ENCODE results near the gene SLC38A1.
"Not testable (repeated sequence)": the region's sequence is repeated elsewhere in the genome, so short reads cannot be mapped to it uniquely, and the experiment has no call there.

Gene SLC38A1

DNA sequence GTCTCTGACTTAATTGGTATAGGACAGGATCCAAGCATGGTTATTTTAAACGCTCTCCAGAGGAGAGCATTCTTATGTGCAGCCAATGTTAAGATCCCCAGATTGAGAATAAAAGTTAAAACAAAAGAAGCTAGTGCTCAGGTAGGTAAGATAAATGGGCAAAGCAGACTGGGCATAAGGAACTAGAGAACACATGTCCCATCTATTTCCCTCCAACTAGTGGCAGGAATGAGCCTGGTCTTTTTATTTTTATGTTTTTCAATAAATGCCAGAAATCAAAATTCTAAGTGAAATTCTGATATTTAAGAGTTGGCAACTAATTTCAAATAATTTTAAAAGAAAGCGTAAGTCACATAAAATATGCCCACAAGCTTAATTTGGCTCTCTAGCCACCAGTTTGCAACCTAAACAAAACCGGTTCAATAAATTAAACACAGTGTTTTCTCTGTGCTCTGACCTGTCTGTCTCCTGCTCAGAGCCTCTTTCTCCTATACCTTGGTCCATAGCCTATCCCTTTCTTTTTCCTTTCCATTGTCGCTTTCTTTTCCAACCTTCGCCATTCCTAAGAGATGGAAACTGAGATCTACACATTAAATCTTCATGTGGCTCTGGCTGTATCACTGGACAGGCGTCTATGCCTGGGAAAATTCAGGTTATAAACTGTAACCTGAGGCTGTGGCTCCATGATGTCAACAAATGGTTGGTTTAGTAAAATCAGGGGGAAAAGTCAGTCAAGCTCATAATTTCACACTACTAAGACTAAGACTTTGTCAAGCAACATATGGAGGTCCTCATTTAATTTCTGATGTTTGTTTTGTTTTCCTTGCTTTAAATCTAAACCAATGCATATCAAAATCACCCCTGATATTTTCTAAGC, 5.5 kb downstream of the SLC38A1 start:
- no peak for DNase-seq

DNA sequence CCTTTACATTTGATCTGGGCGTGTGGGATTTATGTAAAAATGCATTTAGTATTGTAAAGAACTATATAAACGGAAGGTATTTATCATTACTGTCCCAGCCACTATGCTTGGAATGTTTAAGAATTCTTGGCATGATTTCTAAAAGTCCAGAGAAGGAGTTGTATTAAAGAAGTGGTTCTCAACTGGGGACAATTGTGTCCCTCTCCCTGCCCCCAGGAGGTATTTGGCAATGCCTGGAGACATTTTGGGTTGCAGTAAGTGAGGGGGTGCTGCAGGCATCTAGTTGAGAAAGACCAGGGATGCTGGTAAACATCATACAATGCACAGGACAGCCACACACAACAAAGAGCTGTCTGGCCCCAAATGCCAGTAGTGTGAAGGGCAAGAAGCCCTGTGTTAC, 7.2 kb downstream of the SLC38A1 start:
- no peak for DNase-seq

DNA sequence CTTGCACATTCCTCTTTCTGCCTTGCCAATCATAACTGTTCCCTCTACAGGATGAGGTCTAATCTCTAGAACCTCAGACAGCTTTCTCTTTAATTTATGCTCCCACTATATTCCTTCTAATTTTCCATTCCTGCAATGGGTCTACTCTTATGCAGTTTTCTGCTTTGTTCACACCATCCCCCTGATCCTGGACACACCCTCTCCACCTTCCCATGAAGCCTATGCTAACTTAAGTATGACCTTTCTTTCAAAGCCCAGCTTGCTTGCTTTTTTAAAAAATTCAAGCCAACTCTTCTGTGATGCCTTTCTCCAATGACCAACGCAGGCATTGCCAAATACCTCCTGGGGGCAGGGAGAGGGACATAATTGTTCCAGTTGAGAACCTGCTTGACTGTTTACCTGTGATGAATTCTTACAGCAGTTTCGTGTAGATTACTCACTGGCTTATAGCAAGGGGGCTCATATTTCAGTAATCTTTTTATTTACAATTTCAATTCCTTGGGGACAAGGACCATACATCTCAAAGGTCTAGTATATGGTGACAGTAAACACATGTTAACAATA, 7.8 kb downstream of the SLC38A1 start:
- peak; percentile 39 to 85 for DNase-seq

DNA sequence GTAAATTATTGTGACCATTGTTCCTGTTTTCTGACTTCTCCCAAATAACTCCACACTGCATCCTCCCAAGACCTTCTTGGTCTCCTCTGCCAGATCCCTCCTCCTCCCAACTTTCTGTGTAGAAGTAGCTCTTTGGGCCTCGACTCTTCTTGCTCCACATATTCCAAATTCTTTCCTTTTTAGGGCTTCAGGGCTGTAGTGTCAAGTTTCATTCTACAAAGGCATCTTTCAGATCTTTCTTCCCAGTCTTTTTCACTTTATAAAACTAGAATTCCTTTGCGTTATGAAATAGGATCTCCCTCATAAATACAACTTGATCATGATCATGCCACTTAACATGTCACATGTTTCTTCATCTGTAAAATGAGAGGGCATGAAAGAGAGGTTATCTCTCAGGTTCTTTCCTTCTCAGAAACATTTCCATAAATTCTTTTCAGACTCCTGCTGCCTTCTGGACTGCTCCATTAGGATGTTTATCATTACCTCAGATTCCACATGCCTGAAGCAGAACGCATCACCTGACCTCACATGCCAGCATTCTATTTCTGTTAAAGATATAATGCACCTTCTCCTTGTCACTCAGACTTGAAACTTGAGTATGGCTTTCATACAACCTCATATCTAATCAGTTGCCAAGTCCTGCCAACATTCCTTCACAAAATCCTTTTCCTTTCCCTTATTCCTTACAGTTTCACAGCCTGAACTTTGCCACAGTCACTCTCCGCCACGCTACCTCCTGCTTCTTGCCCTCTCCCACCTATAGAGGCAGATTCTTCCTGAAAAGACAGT, 8.5 kb downstream of the SLC38A1 start:
- no peak for DNase-seq

DNA sequence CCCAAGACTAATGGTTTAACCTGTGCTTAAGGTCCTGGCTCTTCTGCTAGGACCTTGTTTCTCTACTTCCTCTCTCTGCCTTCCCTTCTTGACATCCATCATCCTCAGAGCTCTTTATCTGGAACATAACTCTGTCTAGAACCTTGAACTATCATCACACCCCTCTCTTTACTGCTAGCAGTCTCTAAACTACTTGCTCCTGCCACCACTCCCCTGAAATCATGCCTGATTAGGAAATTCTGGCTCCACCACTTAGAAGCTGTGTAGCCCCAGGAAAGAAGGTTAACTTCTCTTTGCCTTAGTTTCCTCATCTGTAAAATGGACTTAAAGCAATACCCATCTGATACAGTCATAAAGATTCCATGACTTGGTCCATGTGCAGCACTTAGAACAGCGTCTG, 9.1 kb downstream of the SLC38A1 start:
- DNase-seq = no peak

DNA sequence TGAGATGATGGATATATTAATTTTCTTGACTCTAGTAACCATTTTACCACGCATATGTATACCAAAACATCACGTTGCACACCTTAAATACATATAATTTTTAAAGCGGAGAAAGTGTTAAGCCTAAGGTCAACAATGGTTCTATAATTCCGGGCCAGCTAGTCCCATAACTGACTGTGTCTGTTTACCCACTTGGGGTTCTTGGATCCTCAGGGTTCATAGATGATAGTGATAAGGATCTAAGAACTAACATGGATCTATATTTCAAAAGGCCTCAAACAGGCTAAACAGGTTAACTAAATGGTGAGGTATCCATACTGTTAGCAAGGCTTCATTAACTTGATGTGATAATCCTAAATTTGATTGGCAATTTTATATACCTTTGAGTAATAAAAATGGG, 9.8 kb downstream of the SLC38A1 start:
- no peak for DNase-seq

DNA sequence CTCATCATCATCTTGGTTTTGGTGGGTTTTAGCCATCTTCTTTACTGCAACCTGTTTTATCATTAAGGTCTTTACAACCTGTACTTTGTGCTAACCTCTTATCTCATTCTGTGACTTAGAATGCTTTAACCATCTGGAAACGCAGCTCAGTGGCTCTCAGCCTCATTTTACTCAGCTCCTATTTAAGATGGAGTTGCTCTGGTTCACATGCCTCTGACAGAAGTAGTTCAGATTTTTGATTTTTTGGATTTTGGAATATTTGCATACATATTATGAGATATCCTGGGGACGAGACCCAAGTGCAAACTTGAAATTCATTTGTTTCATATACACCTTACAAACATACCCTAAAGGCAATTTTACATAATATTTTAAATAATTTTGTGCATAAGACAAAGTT, 10.7 kb downstream of the SLC38A1 start:
- DNase-seq = no peak

DNA sequence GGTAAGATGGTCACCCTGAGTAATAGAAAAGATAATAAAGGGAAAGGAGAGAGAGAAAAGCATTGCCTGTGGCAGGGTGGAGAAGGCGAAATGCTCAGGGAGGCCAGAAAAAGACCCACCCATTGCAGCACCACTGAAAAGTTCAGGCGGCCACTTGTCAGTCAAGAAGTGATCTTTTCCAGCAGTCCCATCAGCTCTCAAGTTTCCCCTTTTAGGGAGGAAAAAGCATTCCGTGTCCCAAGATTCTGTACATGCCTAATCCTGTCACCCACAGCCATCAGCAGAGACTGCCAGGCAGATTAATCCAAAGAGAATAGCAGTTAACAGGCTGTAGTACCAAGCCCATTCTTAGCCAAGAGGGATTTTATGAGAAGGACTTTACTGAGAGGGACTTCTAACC, 11.9 kb downstream of the SLC38A1 start:
- DNase-seq = no peak

DNA sequence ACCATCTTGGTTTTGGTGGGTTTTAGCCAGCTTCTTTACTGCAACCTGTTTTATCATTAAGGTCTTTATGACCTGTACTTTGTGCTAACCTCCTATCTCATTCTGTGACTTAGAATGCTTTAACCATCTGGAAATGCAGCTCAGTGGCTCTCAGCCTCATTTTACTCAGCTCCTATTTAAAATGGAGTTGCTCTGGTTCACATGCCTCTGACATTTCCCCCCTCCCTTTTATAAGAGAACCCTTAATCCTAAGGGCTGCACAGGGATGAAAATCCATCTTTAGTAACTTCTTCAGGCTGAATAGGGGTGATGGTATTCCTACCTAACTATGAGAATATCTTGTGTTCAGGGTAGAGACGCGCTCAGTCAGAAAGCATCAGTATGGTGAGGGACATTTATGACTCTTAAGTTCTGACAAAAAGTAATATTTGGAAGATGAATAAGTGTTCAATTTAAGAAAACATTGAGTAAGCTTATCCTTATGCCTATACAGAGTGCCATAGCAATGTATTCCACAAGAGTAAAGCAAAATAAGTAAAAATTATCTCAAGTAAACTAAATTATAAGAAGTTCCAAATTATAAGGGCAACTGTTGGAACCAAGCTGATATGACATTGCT, 15.2 kb downstream of the SLC38A1 start:
- no peak for DNase-seq

DNA sequence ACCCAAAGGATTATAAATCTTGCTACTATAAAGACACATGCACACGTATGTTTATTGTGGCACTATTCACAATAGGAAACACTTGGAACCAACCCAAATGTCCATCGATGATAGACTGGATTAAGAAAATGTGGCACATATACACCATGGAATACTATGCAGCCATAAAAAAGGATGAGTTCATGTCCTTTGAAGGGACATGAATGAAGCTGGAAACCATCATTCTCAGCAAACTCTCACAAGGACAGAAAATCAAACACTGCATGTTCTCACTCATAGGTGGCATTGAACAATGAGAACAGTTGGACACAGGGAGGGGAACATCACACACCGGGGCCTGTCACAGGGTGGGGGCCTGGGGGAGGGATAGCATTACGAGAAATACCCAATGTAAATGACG, 16.8 kb downstream of the SLC38A1 start:
- not testable (repeated sequence) for DNase-seq

DNA sequence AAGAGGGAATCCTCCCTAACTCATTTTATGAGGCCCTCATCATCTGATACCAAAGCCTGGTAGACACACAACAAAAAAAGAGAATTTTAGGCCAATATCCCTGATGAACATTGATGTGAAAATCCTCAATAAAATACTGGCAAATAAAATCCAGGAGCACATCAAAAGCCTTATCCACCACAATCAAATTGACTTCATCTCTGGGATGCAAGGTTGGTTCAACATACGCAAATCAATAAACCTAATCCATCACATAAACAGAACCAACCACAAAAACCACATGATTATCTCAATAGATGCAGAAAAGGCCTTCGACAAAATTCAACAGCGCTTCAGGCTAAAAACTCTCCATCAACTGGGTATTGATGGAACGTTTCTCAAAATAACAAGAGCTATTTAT, 18.9 kb downstream of the SLC38A1 start:
- DNase-seq = not testable (repeated sequence)

DNA sequence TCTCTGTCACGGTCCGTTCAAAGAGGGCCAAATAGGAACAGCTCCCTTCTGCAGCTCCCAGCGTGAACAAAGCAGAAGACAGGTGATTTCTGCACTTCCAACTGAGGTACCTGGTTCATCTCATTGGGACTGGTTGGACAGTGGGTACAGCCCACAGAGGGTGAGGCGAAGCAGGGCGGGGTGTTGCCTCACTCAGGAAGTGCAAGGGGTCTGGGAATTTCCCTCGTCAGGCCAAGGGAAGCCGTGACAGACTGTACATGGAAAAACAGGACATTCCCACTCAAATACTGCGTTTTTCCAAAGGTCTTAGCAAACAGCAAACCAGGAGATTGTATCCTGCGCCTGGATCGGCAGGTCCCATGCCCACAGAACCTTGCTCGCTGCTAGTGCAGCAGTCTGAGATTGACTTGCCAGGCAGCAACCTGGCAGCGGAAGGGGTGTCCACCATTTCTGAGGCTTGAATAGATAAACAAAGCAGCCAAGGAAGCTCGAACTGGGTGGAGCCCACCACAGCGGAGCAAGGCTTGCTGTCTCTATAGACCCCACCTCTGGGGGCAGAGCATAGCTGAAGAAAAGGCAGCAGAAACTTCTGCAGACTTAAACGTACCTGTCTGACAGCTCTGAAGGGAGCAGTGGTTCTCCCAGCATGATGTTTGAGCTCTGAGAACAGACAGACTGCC, 22.7 kb downstream of the SLC38A1 start:
- no peak for DNase-seq

DNA sequence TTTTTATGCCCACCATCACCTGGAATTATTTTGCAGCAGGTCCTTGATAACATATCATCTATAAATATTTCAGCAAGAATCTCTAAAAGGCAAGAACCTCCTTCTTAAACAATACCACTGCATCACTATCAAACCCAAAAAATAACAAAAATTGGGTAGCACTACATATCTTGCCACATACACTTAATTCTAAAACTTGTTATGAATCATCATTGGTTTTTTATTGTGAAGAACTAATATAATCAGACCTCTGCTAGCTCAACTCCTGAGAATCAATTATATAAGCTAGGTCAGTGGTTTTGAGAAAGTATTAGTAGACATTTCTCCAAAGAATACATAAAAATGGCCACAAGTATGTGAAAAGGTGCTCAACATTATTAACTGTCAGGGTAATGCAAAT, 23.8 kb downstream of the SLC38A1 start:
- no peak for DNase-seq

DNA sequence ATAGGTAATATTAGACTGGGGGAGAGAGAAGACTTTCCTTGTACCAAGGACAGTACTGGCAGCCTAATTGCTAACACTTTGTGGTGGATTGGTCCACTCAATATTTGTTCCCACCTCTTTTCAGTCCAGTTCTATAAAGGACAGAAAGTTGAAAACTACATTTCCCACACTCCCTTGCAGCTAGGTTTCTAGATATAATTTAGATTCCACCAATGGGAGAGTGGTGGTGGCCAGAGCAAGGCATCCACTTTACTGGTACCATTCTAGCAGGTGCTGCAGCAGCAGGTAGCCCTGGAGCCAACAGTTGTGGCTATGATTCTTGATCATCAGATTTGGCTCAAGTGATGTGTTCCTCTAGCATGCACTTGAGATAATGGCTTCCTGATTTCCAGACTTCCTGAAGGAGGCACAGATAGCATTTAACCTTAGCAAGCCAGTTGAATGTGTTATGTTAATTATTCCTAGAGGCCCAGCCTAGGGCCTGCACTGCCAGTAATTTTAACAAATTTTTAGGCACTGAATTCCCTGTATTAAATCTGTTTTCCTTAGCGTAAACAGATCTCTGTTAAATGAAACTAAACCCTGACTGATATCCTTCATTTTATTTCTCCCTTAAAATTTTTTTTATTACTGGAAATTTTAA, 24.4 kb downstream of the SLC38A1 start:
- no peak for DNase-seq

DNA sequence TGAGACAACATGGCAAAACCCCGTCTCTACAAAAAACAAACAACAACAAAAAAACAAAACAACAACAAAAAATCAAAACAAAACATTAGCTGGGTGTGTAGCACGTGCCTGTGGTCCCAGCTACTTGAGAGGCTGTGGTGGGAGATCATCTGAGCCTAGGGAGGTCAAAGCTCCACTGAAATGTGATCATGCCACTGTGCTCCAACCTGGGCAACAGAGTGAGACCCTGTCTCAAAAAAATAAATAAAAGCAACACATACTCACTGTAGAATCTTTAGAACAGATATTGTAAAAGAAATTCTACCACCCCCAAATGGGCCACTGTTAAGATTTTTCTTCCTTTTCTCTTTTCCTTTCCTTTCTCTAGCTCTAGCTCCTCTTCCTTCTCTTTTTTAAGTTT, 26.3 kb downstream of the SLC38A1 start:
- no peak for DNase-seq

DNA sequence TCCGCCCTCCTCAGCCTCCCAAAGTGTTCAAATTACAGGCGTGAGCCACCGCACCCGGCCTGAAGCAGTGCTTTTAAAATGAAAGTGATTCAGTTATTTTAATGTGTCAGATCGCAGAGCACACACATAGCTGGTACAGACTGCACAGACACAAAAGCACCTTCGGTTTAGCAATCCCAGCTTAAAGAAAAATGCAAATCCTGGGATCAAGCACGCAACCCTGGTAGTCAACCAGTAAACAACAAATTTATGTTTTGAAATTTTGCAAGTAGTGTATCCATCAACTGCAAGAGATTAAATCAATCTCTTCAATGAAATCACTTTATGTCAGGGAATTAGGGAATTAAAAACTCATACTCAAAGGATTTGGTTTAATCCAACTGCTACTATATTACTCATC, 28.4 kb downstream of the SLC38A1 start:
- DNase-seq = no peak

DNA sequence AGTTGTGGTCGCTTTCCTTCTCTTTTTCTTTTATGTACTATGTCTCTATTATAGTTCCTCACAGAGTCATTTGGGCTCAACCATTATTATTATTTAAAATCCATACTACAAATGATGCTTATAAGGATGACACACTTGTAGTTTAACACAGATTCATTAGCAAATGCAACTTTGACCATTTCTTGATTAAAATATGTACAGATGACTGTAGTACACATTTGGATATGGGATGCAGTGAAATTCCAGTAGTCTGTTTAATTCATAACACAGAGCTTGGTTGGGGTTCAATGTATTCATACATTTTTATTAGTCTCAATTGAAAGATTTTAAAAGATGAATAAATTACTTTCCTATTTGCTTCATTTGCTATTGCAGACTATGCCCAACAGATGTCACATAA, 30.0 kb downstream of the SLC38A1 start:
- DNase-seq = no peak

DNA sequence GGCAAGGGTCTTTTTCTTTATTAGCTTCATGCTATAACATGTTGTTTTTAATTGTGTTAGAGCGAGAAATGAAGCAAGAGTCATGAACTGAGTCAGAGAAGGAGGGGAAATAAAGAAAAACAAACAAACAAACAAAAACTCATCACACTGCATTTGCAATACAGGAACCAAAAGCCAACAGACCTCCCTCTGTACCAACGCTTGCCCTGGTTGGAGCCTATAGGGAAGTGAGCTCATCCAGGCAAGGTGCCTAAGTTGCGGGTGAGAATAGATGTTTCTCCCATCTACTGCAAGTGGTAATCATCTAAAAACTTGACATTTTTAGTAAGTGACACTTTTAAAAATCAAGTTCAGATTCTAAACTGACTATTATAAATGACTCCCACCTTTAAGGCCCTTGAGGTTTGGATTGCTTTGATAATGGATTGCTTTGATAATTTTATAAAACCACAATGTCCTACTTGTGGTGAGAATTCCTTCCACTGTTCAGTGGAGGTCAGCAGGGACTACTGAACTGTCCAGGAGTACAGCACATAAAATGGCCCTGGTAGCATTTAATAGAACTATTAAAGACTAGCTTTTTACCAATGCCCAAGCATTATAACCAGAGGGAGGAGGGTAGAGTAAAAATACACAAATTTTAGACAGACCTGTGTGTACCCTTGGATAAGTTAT, 31.3 kb downstream of the SLC38A1 start:
- DNase-seq = no peak

DNA sequence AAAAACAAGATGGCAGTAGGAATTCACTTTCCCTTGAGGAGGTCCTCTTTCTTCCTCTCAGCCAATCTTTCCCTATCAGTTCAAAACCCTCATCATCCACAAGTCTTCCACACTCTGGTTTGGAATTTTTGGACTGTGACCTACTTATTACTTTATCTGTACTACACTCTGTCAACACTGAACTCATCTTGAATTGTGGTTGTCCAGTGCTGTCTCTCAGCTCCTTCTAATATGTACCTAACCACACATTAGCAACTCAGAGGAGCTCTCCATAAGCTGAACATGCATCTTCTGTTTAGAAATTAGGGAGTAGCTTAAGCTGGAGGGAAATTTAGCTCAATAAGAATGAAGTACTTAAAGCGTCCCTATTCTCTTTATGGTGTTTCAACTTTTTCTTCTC, 34.8 kb downstream of the SLC38A1 start:
- no peak for DNase-seq

DNA sequence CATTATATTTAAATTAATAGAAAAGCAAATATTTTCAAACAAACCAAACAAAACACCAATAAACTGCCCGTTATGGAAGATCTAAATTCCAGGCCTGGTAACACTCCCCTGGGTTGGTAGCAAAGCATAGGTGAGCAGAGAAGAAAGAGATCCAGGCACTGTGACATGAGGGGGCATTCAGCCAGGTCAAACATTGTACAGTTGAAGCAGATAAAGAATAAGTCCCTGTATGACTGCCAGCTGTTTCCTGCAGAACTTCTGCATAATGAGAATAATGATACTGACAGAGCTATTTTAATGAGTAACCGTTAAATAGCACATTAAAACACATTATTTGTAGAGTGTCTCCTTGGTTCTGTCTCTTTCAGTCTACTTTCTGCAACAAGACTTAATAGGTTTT, 35.4 kb downstream of the SLC38A1 start:
- no peak for DNase-seq

DNA sequence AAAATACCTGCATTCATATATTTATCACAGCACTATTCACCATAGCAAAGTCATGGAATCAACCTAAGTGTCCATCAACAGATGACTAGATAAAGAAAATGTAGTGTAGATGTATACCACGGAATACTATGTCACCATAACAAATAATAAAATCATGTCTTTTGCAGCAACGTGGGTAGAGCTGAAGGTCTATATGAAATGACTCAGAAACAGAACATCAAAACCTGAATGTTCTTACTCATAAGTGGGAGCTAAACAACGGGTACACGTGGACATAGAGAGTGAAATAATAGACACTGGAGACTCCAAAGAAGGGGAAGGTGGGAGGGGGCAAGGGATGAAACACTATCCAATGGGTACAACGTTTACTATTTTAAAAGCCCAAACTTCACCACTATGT, 37.9 kb downstream of the SLC38A1 start:
- no peak for DNase-seq

DNA sequence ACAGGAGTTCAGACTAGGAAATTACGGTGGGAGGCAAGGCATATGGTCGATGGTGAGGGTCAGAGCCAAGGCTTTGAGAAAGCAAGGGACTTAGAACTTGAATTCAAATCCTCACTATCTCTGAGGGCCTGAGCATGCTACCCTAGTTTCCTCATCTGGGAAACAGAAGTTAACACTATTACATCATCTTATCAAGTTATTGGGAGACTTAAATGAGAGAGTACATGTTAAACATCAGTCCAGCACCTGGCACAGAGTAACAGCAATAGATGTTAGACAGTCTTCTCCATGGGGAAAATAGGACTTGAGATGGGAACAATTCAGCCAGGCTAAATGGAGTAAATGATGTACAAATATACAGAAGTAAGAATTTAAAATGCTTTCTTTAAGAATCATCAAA, 38.5 kb downstream of the SLC38A1 start:
- DNase-seq = no peak

Data from NCI-H1930 (cell line).